AG10803 (cell line): ENCODE data around the gene CENPP.

Experiments used
- DNase-seq: peaks from one replicate; pipeline ENCODE4 v3.0.0; 2010; ENCODE audit warnings: low read depth
- H3K4me3 ChIP-seq: 2 replicates; pipeline ENCODE4 v1.5.1; 2011; ENCODE audit warnings: mild to moderate bottlenecking, low read length, control low read depth
- CTCF ChIP-seq: conservative IDR thresholded peaks from 2 replicates; pipeline ENCODE4 v1.5.1; 2011; ENCODE audit warnings: mild to moderate bottlenecking, low read length, control low read depth, inconsistent platforms

Gene CENPP

GRCh38 chr9:92633614-92634278 is 308.0 kb downstream of the CENPP start:
- TF ChIP-seq CTCF: no peak
- DNase-seq: no peak
- no peak overlapping the region for H3K4me3 ChIP-seq

- no peak overlapping the region for H3K4me3 ChIP-seq
- peak; percentile 70 for DNase-seq
- peak; percentile 99 for TF ChIP-seq CTCF
Observed at GRCh38 chr9:92634712-92635605, 309.2 kb downstream of the CENPP start.

- DNase-seq: no peak
- no peak for TF ChIP-seq CTCF
- no peak overlapping the region for H3K4me3 ChIP-seq
Observed at GRCh38 chr9:92635760-92636159, 310.0 kb downstream of the CENPP start.

- no peak for DNase-seq
- TF ChIP-seq CTCF: no peak
- H3K4me3 ChIP-seq: no peak overlapping the region
Observed at GRCh38 chr9:92636627-92637026, 310.9 kb downstream of the CENPP start.

GRCh38 chr9:92637326-92637725 is 311.6 kb downstream of the CENPP start:
- no peak for DNase-seq
- TF ChIP-seq CTCF: no peak
- H3K4me3 ChIP-seq: no peak overlapping the region

GRCh38 chr9:92637886-92638620 is 312.3 kb downstream of the CENPP start:
- no peak for DNase-seq
- no peak overlapping the region for H3K4me3 ChIP-seq
- TF ChIP-seq CTCF: no peak
